Fibroblast of gingiva (primary cell): ENCODE measurements around the gene NHLH1.
A peak's percentile ranks its signal among the peaks of the same experiment; 100 is the strongest.

Experiments used
- DNase-seq: peaks from one replicate; pipeline ENCODE4 v3.0.0-alpha.2; 2011; ENCODE audit warnings: low read depth

Gene NHLH1

DNA sequence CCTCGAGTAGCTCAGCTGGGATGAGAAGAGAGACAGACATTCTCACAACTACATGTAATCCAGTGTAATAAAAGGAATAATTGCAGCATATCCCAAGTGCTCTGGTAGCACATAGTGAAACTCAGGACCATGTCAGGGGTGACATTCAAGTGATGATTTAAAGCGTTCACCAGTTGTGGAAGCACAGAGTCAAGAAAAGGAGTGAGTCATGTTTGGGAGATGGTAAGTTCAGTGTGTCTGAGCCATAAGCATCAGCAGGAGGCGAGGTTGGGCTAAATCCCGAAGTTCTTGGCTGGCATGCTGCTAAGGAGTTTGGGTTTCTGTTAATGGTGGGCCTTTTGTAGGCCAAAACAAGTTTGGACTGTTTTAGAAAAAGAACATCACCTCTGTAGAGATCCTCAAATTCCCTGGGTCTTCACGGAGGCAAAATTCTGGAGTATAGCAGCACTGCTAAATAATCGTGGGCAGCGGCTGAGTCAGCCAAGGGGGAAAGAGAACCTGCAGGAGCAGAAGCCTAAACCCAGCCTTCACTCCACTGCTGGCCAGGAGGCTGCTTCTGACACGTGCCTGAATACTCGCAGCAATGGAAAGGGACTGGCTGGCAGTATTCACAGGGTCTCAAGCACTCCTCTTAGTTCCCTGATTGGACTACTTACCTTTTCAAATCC lies 7.2 kb upstream of the NHLH1 start:
- DNase-seq = no peak

GRCh38 chr1:160360227-160360695 lies 6.6 kb upstream of the NHLH1 start:
- DNase-seq = no peak

DNA sequence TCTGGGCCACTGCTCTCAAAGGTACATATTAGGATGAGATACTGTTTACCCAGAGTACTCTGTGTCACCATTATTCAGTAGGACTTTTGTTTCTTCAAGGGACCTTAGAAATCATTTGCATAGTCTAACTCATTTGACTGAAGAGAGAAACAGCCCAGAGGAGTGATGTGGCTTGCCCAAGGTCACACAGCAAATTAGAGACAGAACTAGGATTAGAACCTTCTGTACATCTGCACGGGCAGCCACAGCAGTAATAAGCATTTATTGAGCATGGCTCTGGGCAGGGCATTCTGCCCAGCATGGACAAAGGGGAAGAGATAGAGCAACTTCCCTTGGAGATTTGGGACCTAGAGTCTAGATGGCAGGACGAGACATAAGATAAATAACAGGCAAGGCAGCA lies 5.7 kb upstream of the NHLH1 start:
- DNase-seq = no peak

- no peak for DNase-seq
Observed at GRCh38 chr1:160361814-160362167, 5.1 kb upstream of the NHLH1 start.

DNA sequence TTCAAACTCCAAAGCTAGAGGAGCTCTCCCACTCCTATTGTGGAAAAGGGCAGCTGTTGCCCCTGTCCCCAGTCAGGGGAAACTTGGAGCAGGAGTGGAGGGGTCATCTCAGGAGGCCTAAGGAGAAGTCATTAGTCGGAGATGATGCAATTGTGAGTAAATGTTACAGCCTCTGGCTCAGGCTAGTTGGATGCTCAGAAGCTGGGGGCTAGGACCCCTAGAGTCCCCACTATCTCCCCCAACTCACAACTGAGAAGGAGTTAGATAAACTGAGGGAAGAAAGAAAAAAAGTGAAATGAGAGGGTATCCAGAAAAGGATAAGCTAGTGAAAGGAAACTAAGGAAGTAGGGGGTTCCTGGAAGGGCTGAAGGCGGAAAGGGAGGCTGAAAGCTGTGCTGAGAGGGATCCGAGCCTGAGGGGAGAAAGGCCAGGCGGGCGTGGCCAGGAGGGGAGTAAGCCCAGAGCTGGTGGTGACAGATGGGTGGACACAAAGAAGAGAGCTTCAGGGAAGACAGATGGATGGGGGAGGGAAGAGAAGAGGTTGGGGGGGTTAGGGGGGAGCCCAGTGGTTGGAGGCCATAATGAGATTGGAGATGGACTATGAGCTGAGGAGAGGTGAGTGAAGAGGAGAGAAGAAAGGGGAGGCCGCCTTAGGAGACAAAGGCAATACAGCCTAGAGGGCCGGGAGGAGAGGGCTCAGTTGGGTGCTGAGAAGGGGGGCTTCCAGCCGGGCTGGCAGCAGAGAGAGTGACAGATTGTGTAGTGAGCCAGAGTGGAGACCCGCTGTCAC lies 4.5 kb upstream of the NHLH1 start:
- DNase-seq = no peak

GRCh38 chr1:160363010-160363409 lies 3.9 kb upstream of the NHLH1 start:
- no peak for DNase-seq

DNA sequence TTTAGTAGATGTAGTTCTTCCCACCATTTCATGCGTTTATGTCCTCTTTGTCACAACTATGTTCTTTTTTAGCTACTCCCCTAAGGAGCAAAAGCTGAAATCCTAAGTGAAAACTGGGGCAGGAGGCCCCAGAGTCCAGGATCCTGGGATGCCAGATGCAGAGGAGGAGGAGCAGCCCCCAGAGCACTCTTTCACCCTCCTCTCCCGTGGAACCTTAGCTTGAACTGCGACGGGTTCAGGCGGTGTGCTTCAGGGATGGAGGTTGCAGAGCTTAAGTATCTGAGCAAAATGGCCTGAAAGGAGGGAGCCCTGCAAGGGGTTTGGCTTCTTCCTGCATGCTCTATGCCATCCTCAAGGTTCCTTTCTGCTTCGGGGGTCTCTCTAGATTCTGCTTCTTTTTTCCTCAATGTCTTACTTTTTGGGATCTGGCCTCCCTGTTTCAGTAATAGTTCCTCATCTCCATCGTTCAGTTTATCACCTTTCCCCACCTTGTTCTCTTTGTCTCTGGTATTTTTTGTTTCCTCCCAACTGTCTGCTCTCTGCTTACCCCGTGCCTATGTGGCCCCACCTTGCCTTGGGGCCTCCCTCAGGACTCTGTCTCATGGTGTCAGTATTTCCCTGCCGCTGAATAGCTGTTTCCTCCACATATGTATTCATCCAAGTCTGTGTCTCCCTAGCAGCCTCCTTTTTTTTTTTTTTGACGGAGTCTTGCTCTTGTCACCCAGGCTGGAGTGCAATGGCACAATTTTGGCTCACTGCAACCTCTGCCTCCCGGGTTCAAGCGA lies 2.7 kb upstream of the NHLH1 start:
- DNase-seq = no peak

- no peak for DNase-seq
Observed at GRCh38 chr1:160365325-160365724, 1.5 kb upstream of the NHLH1 start.

- DNase-seq = no peak
Observed at GRCh38 chr1:160367516-160367900, 637 bp downstream of the NHLH1 start.

GRCh38 chr1:160367934-160368923 lies 1.4 kb downstream of the NHLH1 start:
- no peak for DNase-seq

- DNase-seq = no peak
Observed at GRCh38 chr1:160369087-160369486, 2.2 kb downstream of the NHLH1 start.

- DNase-seq = no peak
Observed at GRCh38 chr1:160370561-160371345, 3.9 kb downstream of the NHLH1 start.

DNA sequence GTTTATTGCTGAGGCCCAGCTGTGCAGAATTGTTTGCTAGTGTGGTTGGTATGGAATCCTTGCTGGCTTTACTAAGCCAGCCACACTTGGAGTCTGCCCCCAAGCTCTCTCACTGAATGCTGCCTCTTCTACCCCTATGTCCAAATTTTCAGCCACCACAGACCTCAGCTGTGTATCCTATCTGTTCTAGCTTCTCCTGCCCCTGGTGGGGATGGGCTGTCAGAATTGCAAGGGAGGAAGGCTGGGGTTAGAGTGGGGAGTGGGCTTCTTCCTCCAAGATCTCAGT lies 4.4 kb downstream of the NHLH1 start:
- DNase-seq = no peak

GRCh38 chr1:160371756-160372155 lies 4.9 kb downstream of the NHLH1 start:
- no peak for DNase-seq

- no peak for DNase-seq
Observed at GRCh38 chr1:160373696-160374095, 6.8 kb downstream of the NHLH1 start.

- DNase-seq = no peak
Observed at GRCh38 chr1:160374306-160375110, 7.6 kb downstream of the NHLH1 start.

DNA sequence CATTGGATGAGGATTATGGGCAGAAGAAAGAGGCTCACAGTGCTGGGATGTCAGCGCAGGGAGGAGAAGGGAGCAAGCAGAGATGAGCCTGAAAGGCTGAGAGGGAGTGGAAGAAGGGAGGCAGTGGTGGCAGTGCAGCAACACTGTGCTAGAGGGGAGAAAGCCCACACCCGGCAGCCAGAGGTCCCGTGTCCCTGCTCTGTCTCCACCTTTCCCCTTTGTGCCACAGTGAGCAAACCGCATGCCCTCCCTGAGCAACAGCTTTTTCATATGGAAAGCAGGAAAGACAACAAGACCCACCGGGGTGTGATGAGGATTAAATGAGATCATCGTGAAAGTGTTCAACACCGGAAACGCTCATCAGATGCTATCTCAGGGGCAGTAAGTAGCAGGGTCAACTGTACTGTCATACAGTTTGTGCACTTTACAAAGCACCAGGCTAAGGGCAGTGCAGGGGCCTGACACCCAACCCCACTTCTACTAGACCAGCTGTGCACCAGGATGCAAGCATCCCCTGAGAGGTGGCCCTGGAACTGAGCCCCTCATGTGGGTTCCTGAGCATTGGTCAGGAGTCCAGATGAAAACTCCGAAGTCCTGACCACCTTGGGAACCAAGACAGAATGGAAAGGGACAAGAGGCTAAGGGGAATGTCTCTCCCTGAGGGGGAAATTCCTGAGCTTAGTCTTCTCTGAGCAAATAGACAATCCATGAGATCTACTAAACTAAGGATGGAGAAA lies 9.1 kb downstream of the NHLH1 start:
- DNase-seq = no peak

- DNase-seq = peak; percentile 55
Observed at GRCh38 chr1:160376525-160377131, 9.8 kb downstream of the NHLH1 start.

GRCh38 chr1:160377585-160378206 lies 10.8 kb downstream of the NHLH1 start:
- no peak for DNase-seq
